Measurements from ENCODE around the gene PRKCA. TPM values are rescaled to one million over a fixed set of nuclear protein-coding genes. Genes with fewer than 3 reads are reported as not detected.

PRKCA gene
- total and polyA plus RNA-seq, 2 of the 13 experiments (the other 11 are each of a cell fraction or from before 2014, with no cell fraction given), result 18.5 to 21.5 TPM

- TF ChIP-seq LBX2 (CRISPR knock-in tag; IDR thresholded peaks at IDR 0.05; ENCODE audit: borderline replicate concordance) (no peak), ZKSCAN1 (IDR thresholded peaks at IDR 0.05; ENCODE audit: low read length) (no peak)
These were observed 171.8 kb downstream of the PRKCA start (continued) for GRCh38 chr17:66474258-66474657.

GRCh38 chr17:66474806-66475497 lies 172.5 kb downstream of the PRKCA start:
- Histone ChIP-seq H3K4me1 (ENCODE audit: insufficient read depth, low read length) (peaks cover 29% of the 10 kb centered on the region), H3K27ac (ENCODE audit: extremely low read length, insufficient read depth, low read length) (peak overlapping the region; percentile 1), H3K4me2 (ENCODE audit: low read depth, low read length) (0 out of 2 replicates have a peak overlapping the region, but pooled peaks have one; percentile 0), H3K4me3 (replicated peaks in 1 of 3; ENCODE audit: insufficient read depth in 1 of 3, low read depth in 2 of 3, low read length in 3 of 3) (no peak overlapping the region), H2AFZ (ENCODE audit: low read length) (no peak overlapping the region), H4K20me1 (ENCODE audit: insufficient read depth, low read length) (no peaks in the 10 kb centered on the region), H3K9me3 (ENCODE audit: low read length) (no peaks in the 10 kb centered on the region), H3K79me2 (ENCODE audit: insufficient read depth, low read length) (peaks cover 9% of the 10 kb centered on the region), H3K27me3 (ENCODE audit: control insufficient read depth in 1 of 2, insufficient read depth in 2 of 2, low read length in 2 of 2) (no peaks in the 10 kb centered on the region), H3K36me3 (replicated peaks in 1 of 2; ENCODE audit: control insufficient read depth in 1 of 2, insufficient read depth in 2 of 2, low read length in 2 of 2) (0 out of 5 replicates have a peak, but pooled peaks cover 0 to 4% of the 10 kb centered on the region in 2 experiments), H3K9ac (ENCODE audit: insufficient read depth, low read depth, low read length) (no peak overlapping the region)
- WGBS (ENCODE audit: low lambda C conversion rate), result 91% methylated on average over 8 of the region's 8 CpGs
- ATAC-seq (peak; percentile 75), DNase-seq (ENCODE audit: low spot score) (peak; percentile 56), FAIRE-seq (peak; percentile 62)
- in situ Hi-C loops (cut with HindIII; ENCODE audit: extremely low pct_ligation_motif_present, low pct_unique_long_range_greater_than_20kb) (no loop called here), intact Hi-C loops (cut with micrococcal nuclease; ENCODE audit: unreplicated experiment) (no loop called here)
- ChIA-PET CTCF (ENCODE audit: low intra/inter-chr PET ratio, low total read pairs) (no interaction called here), POLR2A (no interaction called here)
- BruUV-seq (replicated peaks), result no TSS peak
- TF ChIP-seq CEBPG (CRISPR knock-in tag; IDR thresholded peaks at IDR 0.05) (no peak), ZMYM3 (CRISPR knock-in tag; IDR thresholded peaks at IDR 0.05) (peak; percentile 81; the same call in 1 of the 2 replicates), TEAD3 (CRISPR knock-in tag; optimal IDR thresholded peaks at IDR 0.05; ENCODE audit: borderline replicate concordance) (peak; percentile 13), ARID4A (CRISPR knock-in tag; IDR thresholded peaks at IDR 0.05; ENCODE audit: borderline replicate concordance) (peak; percentile 16; the same call in 1 of the 2 replicates), CENPBD1 (CRISPR knock-in tag; IDR thresholded peaks at IDR 0.05; ENCODE audit: borderline replicate concordance, low read depth) (no peak), SIX4 (CRISPR knock-in tag; IDR thresholded peaks at IDR 0.05) (peak; percentile 97), ZNF292 (CRISPR knock-in tag; IDR thresholded peaks at IDR 0.05; ENCODE audit: borderline replicate concordance, low read depth) (peak; percentile 80; the same call in 1 of the 2 replicates), ZNF382 (CRISPR knock-in tag; IDR thresholded peaks at IDR 0.05; ENCODE audit: borderline replicate concordance) (no peak), ZEB1 (IDR thresholded peaks at IDR 0.05; ENCODE audit: insufficient replicate concordance, low read depth) (peak; percentile 58), HNF4A (CRISPR knock-in tag; IDR thresholded peaks at IDR 0.05) (0 out of 2 replicates have a peak, but pooled peaks have one; percentile 5), ATF5 (CRISPR knock-in tag; IDR thresholded peaks at IDR 0.05; ENCODE audit: low read depth) (no peak), ZBTB2 (CRISPR knock-in tag; IDR thresholded peaks at IDR 0.05; ENCODE audit: low read depth) (no peak), MIXL1 (CRISPR knock-in tag; IDR thresholded peaks at IDR 0.05) (no peak), ZMYM4 (CRISPR knock-in tag; IDR thresholded peaks at IDR 0.05) (peak; percentile 82)

Data from HepG2 (cell line).